ENCODE results near the gene SFMBT1.

SFMBT1 gene

GRCh38 chr3:52915294-52915693 is 130.6 kb downstream of the SFMBT1 start:
- no peak for DNase-seq

DNA sequence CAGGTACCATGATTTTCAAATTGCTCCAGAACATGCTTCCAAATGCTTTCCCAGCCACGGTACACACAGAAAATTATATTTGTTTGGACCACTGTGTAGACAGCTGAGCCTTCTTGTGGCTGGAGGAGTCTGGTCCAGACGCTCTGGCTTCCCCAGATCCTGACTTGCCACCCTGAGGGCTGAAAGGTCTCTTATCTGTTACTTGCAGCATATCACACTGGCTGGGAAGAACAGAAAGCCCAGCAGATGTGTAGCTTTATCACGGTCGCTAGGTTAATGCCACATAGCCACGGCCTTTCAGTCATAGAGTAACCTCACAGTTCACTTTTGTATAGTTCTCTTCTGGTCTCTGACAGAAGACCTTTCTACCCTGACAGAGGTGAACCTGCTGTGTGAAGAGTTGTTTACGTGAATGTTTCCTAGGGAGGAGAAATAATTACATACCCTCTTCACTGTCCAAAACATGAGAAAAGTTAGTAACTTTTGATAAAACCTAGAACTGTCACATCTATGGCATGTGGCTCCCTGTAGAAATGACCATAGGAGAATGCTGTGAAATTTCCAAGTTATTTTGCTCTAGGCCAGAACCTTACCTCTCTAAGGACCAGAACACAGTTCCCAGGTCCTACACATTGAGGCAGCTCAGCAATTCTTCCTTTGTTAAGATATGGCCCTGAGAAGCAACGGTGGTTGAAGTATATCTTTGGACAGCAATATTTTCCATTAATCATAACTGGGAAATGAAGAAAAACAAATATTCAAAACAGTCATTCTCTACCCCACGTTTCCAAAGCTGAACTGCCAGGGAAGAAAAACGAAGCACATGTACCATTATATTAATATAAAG is 132.8 kb downstream of the SFMBT1 start:
- DNase-seq, result no peak

DNA sequence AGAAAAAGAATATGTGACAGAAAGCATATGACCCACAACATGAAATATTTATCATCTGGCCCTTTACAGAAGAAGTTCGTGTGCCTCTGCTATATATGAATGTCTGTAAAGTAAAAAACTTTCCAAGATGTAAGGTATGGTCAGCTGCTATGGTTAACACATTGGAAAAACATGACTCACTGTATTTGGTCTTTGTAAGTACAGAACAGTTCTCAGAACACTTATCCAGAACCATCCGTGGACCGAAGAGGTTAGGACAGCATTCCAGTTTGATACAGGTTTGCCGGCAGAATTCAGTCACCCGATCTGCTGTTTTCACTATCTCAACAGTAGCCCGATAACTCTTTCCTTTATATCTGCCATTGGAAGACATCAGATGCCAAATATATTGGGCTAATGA is 135.1 kb downstream of the SFMBT1 start:
- no peak for DNase-seq

DNA sequence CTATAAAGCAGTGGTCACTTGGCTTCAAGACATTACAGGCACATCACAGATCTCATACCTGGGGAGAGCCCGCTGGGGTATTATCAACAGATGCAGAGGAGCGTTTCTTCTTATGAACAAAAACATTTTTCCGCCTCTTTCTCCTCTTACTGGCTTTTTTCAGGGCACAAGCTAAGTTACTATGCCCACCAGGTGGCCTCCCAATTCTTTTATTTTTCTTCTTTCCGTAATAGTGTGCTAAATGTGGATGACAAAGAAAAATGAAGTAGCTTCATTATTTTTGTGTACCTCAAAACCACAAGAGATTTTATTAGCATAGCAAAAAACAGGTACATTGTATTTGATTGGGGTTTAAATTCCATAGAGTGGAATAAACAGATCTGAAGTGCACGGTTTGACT is 138.4 kb downstream of the SFMBT1 start:
- DNase-seq, result no peak

- DNase-seq, result no peak
Observed at GRCh38 chr3:52904552-52904951, 141.3 kb downstream of the SFMBT1 start.

DNA sequence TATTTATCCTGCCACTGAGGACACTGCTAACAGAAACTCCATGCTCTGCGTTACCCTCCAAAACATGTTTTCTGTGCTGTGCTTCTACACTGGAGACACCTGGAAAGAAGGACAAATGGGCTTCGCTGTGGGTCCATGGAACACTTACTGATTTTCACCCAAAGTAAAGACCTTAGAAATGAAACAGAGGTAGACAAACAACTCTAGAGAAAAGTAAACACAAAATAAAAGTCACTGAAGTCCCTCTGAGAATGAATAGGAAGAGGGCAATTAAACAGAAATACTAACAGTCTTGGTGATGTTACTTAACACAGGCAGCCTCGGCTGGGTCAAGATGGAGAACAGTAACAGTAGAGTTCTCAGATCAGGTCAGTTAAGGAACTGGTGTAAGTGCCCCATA is 141.9 kb downstream of the SFMBT1 start:
- DNase-seq, result no peak

- DNase-seq, result peak; percentile 67
Observed at GRCh38 chr3:52897130-52898122, 148.4 kb downstream of the SFMBT1 start, which contains the start of gene STIMATE. STIMATE (minus strand) TSS chr3:52897548; CDS start chr3:52897450, 98 bp downstream.

DNA sequence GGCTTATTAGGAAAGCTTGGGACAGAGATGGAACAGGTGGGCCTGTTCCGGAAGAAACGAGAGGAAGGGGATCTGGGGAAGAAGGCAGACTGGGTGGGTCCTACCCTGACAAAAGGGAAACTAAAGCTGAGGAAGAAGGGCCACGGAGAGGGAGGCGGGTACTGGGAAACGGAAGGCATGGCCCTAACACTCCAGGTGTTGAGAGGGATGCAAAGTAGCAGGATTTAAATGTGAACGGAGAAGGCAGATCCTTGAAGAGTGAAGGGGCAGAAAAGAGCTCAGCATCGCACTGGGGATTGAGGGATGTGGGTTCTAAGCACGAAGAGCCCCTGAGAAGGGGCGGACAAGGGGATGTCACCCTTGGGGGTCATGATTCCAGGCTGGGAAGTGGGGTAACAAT is 149.3 kb downstream of the SFMBT1 start:
- DNase-seq, result no peak

GRCh38 chr3:52896151-52896550 is 149.7 kb downstream of the SFMBT1 start:
- no peak for DNase-seq

GRCh38 chr3:52895418-52895817 is 150.5 kb downstream of the SFMBT1 start:
- no peak for DNase-seq

DNA sequence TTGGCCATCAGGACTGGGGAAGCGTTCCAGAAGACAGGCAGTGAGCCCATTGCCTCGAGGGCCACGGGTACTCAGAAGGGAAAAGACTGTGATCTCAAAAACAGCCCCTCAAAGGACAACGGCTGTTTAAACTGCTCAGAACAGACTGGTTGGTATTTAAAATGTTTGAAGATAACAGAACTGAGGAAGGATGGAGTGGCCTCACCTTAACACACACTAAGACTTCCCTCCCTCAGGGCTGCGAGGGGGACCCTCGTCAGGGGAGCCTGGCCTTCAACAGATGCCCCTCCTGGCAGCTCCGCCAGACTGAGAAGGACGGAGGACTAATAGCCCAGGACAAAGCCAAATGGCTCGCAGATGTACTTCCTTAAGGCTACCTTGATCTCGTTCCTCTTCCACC is 151.1 kb downstream of the SFMBT1 start:
- DNase-seq, result no peak

DNA sequence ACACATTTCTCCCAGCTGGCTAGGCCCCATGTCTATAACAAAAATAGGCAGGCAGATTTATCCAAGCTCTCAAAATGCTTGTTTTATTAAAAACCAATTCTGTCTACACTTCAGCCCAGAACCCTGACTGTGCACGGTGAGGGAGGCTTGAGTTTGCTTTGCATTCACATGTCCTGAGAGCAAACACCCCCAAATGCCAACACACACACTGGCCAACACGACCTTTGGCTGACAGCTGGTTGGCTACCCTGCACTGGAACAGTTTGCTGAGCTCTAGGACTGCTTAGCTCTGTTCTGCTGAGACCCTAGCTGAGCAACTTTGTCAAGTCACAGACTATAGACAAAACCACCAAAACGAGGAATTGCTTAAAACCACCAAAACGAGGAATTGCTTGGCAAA is 152.2 kb downstream of the SFMBT1 start:
- DNase-seq, result no peak

DNA sequence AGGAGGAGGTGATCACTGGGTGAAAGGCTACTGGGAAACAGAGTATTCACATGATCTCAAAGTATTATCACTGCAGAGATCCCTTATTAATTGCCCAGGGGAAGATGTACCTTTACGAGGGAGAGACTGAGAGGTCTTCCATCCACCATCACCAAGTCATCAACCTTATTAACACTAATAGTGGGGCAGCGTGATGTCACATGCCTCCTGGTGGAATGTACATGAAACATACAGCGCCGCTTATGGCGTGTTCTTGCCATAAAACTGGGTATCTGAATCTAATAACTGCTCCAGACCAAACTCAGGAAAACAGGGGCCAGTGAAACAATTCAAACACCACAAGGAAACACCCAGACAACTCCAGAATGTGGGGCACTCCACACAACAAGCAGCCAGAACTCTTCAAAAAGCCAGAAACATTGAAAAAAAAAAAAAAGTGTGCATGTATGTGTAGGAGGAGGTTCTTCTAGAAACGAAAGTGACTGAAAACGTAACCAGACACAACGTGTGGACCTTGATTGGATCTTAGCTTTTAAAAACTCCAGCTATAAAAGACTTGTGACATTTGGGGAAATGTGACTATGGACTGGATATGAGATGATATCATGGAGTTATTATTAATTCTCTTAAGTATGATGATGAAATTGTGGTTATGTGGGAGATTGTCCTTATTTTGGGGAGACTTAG is 153.1 kb downstream of the SFMBT1 start:
- no peak for DNase-seq

- no peak for DNase-seq
Observed at GRCh38 chr3:52892290-52892624, 153.6 kb downstream of the SFMBT1 start.

- DNase-seq, result no peak
Observed at GRCh38 chr3:52891615-52892081, 154.2 kb downstream of the SFMBT1 start.

- DNase-seq, result no peak
Observed at GRCh38 chr3:52891164-52891563, 154.7 kb downstream of the SFMBT1 start.

GRCh38 chr3:52890735-52891134 is 155.1 kb downstream of the SFMBT1 start:
- no peak for DNase-seq

- DNase-seq, result no peak
Observed at GRCh38 chr3:52889901-52890300, 156.0 kb downstream of the SFMBT1 start.

- no peak for DNase-seq
Observed at GRCh38 chr3:52887166-52887565, 158.7 kb downstream of the SFMBT1 start.

- no peak for DNase-seq
Observed at GRCh38 chr3:52886049-52886730, 159.7 kb downstream of the SFMBT1 start.

DNA sequence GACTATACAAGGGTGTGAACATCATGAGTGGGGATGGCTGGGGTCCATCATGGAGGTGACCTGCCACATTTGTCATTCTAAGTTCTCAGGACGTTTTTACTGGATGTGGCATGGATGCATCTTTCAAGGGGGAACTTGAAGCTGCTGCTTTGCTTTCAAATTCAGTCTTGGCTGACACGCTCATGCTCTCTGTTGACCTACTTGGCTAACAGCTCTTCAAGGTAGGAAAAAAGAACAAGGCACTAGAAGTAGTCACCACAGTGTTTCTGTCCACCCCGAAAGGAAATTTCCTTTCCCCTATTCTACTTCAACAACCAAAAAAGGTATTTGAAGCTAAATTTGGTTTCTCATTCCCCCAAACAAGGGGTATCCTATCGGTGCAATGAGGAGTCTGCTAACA is 163.5 kb downstream of the SFMBT1 start:
- no peak for DNase-seq

DNA sequence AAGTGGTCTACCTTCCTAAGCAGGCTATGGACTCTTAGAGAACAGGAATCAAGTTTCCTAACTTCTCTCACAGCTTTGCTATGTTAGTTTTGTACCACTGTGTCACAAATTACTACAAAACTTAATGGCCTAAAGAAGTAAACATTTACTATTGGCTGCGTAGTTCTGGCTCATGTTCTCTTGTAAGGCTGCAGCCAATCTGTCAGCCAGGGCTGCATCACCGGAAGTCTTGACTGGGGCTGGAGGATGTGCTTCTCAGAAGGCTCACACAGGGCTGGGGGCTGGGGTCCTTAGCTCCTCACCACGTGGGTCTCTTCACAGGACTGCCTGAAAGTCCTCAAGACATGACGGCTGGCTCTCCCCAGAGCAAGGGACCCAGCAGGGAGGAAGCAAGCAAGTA is 164.0 kb downstream of the SFMBT1 start:
- DNase-seq, result no peak

- DNase-seq, result no peak
Observed at GRCh38 chr3:52880474-52880873, 165.4 kb downstream of the SFMBT1 start.
